ENCODE measurements around the gene NIPSNAP2.

GRCh38 chr7:55969391-55969790 is 5.0 kb downstream of the NIPSNAP2 start:
- no peak for TF ChIP-seq CTCF (IDR thresholded peaks at IDR 0.05; ENCODE audit: low read depth, low read length)
- no peak for TF ChIP-seq POLR2A (IDR thresholded peaks at IDR 0.05; ENCODE audit: extremely low read depth, insufficient read length)

All from NB4 (cell line).